ENCODE results near the gene MPP3.

Gene MPP3

GRCh38 chr17:43791589-43791988, 41.4 kb downstream of the MPP3 start:
- no peak overlapping the region for H3K4me3 ChIP-seq (ENCODE audit: low read length)

GRCh38 chr17:43790311-43790940, 42.5 kb downstream of the MPP3 start:
- no peak overlapping the region for H3K27ac ChIP-seq (ENCODE audit: low read length)
- no peak overlapping the region for H3K4me3 ChIP-seq (ENCODE audit: low read length)
- H3K9ac ChIP-seq (ENCODE audit: low read length): no peak overlapping the region
- H3K4me1 ChIP-seq (ENCODE audit: control insufficient read depth, low read depth, low read length): no peaks in the 10 kb centered on the region
- H3K36me3 ChIP-seq (ENCODE audit: control insufficient read depth, low read depth, low read length): no peaks in the 10 kb centered on the region
- H3K9me3 ChIP-seq (ENCODE audit: control insufficient read depth, low read depth, low read length): no peaks in the 10 kb centered on the region
- H3K27me3 ChIP-seq (ENCODE audit: control insufficient read depth, insufficient read depth, low read length): no peaks in the 10 kb centered on the region

More at GRCh38 chr17:43791589-43791988, 41.4 kb downstream of the MPP3 start:
- H3K4me1 ChIP-seq (ENCODE audit: control insufficient read depth, low read depth, low read length): no peaks in the 10 kb centered on the region
- no peak overlapping the region for H3K27ac ChIP-seq (ENCODE audit: low read length)
- no peak overlapping the region for H3K9ac ChIP-seq (ENCODE audit: low read length)
- no peaks in the 10 kb centered on the region for H3K36me3 ChIP-seq (ENCODE audit: control insufficient read depth, low read depth, low read length)
- no peaks in the 10 kb centered on the region for H3K9me3 ChIP-seq (ENCODE audit: control insufficient read depth, low read depth, low read length)
- H3K27me3 ChIP-seq (ENCODE audit: control insufficient read depth, insufficient read depth, low read length): no peaks in the 10 kb centered on the region

GRCh38 chr17:43789482-43789881, 43.5 kb downstream of the MPP3 start:
- H3K9ac ChIP-seq (ENCODE audit: low read length): no peak overlapping the region

GRCh38 chr17:43788540-43788939, 44.4 kb downstream of the MPP3 start:
- Histone ChIP-seq H3K27me3 (ENCODE audit: control insufficient read depth, insufficient read depth, low read length) (no peaks in the 10 kb centered on the region), H3K4me1 (ENCODE audit: control insufficient read depth, low read depth, low read length) (no peaks in the 10 kb centered on the region), H3K4me3 (ENCODE audit: low read length) (no peak overlapping the region), H3K36me3 (ENCODE audit: control insufficient read depth, low read depth, low read length) (no peaks in the 10 kb centered on the region), H3K27ac (ENCODE audit: low read length) (no peak overlapping the region), H3K9me3 (ENCODE audit: control insufficient read depth, low read depth, low read length) (no peaks in the 10 kb centered on the region), H3K9ac (ENCODE audit: low read length) (no peak overlapping the region)

More at GRCh38 chr17:43789482-43789881, 43.5 kb downstream of the MPP3 start:
- no peaks in the 10 kb centered on the region for H3K36me3 ChIP-seq (ENCODE audit: control insufficient read depth, low read depth, low read length)
- H3K9me3 ChIP-seq (ENCODE audit: control insufficient read depth, low read depth, low read length): no peaks in the 10 kb centered on the region
- H3K4me3 ChIP-seq (ENCODE audit: low read length): no peak overlapping the region
- H3K4me1 ChIP-seq (ENCODE audit: control insufficient read depth, low read depth, low read length): no peaks in the 10 kb centered on the region
- no peaks in the 10 kb centered on the region for H3K27me3 ChIP-seq (ENCODE audit: control insufficient read depth, insufficient read depth, low read length)
- no peak overlapping the region for H3K27ac ChIP-seq (ENCODE audit: low read length)

GRCh38 chr17:43787728-43788127, 45.2 kb downstream of the MPP3 start:
- Histone ChIP-seq H3K9me3 (ENCODE audit: control insufficient read depth, low read depth, low read length) (no peaks in the 10 kb centered on the region), H3K27me3 (ENCODE audit: control insufficient read depth, insufficient read depth, low read length) (no peaks in the 10 kb centered on the region), H3K36me3 (ENCODE audit: control insufficient read depth, low read depth, low read length) (no peaks in the 10 kb centered on the region), H3K9ac (ENCODE audit: low read length) (no peak overlapping the region), H3K27ac (ENCODE audit: low read length) (no peak overlapping the region), H3K4me3 (ENCODE audit: low read length) (no peak overlapping the region), H3K4me1 (ENCODE audit: control insufficient read depth, low read depth, low read length) (no peaks in the 10 kb centered on the region)

- no peak overlapping the region for H3K27ac ChIP-seq (ENCODE audit: low read length)
- no peaks in the 10 kb centered on the region for H3K36me3 ChIP-seq (ENCODE audit: control insufficient read depth, low read depth, low read length)
- no peak overlapping the region for H3K4me3 ChIP-seq (ENCODE audit: low read length)
- no peaks in the 10 kb centered on the region for H3K9me3 ChIP-seq (ENCODE audit: control insufficient read depth, low read depth, low read length)
- H3K4me1 ChIP-seq (ENCODE audit: control insufficient read depth, low read depth, low read length): no peaks in the 10 kb centered on the region
- peaks cover 15% of the 10 kb centered on the region for H3K27me3 ChIP-seq (ENCODE audit: control insufficient read depth, insufficient read depth, low read length)
- no peak overlapping the region for H3K9ac ChIP-seq (ENCODE audit: low read length)
Measured at GRCh38 chr17:43784628-43785101, 48.3 kb downstream of the MPP3 start.

GRCh38 chr17:43784068-43784467, 48.9 kb downstream of the MPP3 start:
- Histone ChIP-seq H3K9me3 (ENCODE audit: control insufficient read depth, low read depth, low read length) (no peaks in the 10 kb centered on the region), H3K27ac (ENCODE audit: low read length) (no peak overlapping the region), H3K36me3 (ENCODE audit: control insufficient read depth, low read depth, low read length) (no peaks in the 10 kb centered on the region), H3K4me3 (ENCODE audit: low read length) (no peak overlapping the region), H3K27me3 (ENCODE audit: control insufficient read depth, insufficient read depth, low read length) (peaks cover 21% of the 10 kb centered on the region), H3K4me1 (ENCODE audit: control insufficient read depth, low read depth, low read length) (no peaks in the 10 kb centered on the region), H3K9ac (ENCODE audit: low read length) (no peak overlapping the region)

- H3K9me3 ChIP-seq (ENCODE audit: control insufficient read depth, low read depth, low read length): no peaks in the 10 kb centered on the region
- H3K27me3 ChIP-seq (ENCODE audit: control insufficient read depth, insufficient read depth, low read length): peaks cover 22% of the 10 kb centered on the region
Measured at GRCh38 chr17:43782913-43783680, 49.8 kb downstream of the MPP3 start.

GRCh38 chr17:43780135-43780534, 52.8 kb downstream of the MPP3 start, which contains the start of gene CFAP97D1:
Gene CFAP97D1, plus strand, starts transcription at chr17:43780435. Its CDS starts 28 bp downstream, at chr17:43780463.
- Histone ChIP-seq H3K27ac (ENCODE audit: low read length) (no peak within 1 kb of the TSS), H3K4me3 (ENCODE audit: low read length) (peak within 1 kb of the TSS; percentile 77), H3K36me3 (ENCODE audit: control insufficient read depth, low read depth, low read length) (peaks cover 7% of the 10 kb centered on the region), H3K9me3 (ENCODE audit: control insufficient read depth, low read depth, low read length) (no peaks in the 10 kb centered on the region), H3K27me3 (ENCODE audit: control insufficient read depth, insufficient read depth, low read length) (peaks cover 22% of the 10 kb centered on the region), H3K9ac (ENCODE audit: low read length) (no peak within 1 kb of the TSS), H3K4me1 (ENCODE audit: control insufficient read depth, low read depth, low read length) (no peaks in the 10 kb centered on the region)

More at GRCh38 chr17:43782913-43783680, 49.8 kb downstream of the MPP3 start:
- no peak overlapping the region for H3K27ac ChIP-seq (ENCODE audit: low read length)
- H3K4me1 ChIP-seq (ENCODE audit: control insufficient read depth, low read depth, low read length): no peaks in the 10 kb centered on the region
- no peaks in the 10 kb centered on the region for H3K36me3 ChIP-seq (ENCODE audit: control insufficient read depth, low read depth, low read length)
- no peak overlapping the region for H3K9ac ChIP-seq (ENCODE audit: low read length)
- no peak overlapping the region for H3K4me3 ChIP-seq (ENCODE audit: low read length)

- Histone ChIP-seq H3K36me3 (ENCODE audit: control insufficient read depth, low read depth, low read length) (peaks cover 12% of the 10 kb centered on the region), H3K27ac (ENCODE audit: low read length) (no peak overlapping the region), H3K27me3 (ENCODE audit: control insufficient read depth, insufficient read depth, low read length) (peaks cover 22% of the 10 kb centered on the region), H3K4me3 (ENCODE audit: low read length) (peak overlapping the region; percentile 77), H3K9ac (ENCODE audit: low read length) (no peak overlapping the region), H3K4me1 (ENCODE audit: control insufficient read depth, low read depth, low read length) (no peaks in the 10 kb centered on the region), H3K9me3 (ENCODE audit: control insufficient read depth, low read depth, low read length) (no peaks in the 10 kb centered on the region)
Measured at GRCh38 chr17:43779145-43780125, 53.5 kb downstream of the MPP3 start.
